ENCODE measurements around the gene TMEM50B.

DNA sequence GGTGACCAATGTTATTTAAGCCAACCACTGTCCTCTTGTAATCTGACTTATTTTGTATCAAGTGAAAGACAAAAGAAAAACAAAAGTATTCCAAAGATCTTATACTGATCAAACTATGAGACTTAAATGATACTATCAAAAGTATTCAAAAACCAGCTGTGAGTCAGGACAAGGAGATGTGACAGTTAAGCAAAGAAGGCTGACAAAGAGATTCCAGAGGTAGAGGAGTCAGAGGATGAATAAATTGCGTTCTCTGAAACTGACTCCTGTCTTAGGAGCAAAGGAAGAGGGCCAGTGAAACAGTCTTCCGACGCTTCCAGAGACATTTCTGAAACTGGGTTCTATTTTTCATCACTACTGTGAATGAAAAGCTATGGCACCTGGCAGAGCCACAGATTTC, 20.9 kb downstream of the TMEM50B start:
- TF ChIP-seq CTCF (IDR thresholded peaks at IDR 0.05) (no peak), POLR2A (IDR thresholded peaks at IDR 0.05) (no peak)
